NCI-H187 (cell line): ENCODE measurements around the gene ARSH.
"Not testable (repeated sequence)": the region's sequence is repeated elsewhere in the genome, so short reads cannot be mapped to it uniquely, and the experiment has no call there.

ENCODE experiments used
- DNase-seq, 2 experiments: peaks; one replicate each; lab custom pipeline; 2025; lab: John Stamatoyannopoulos, UW

ARSH gene

GRCh38 chrX:3037218-3037617, 30.9 kb downstream of the ARSH start:
- no peak for DNase-seq

DNA sequence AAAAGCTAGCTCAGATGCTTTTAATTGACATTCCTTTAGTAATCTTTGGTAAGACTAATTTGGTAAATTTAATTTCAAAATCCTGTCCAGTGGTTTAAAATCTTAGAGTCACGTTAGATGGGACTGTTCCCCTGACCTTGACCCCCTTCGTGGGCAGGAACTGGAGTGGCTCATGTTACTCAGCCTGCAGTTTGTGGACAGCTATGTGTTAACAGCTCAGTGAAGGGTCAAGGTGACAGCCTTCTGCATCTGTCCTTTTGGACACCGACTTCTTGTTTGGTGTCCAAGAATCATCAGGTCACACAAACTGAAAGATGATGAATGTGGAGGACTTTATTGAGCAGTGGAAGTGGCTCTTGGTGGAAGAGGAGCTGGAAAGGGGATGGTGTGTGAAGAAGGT, 37.9 kb downstream of the ARSH start:
- no peak for DNase-seq

- DNase-seq: no peak
These were observed 38.3 kb downstream of the ARSH start for GRCh38 chrX:3044671-3045070.

- no peak for DNase-seq
These were observed 40.2 kb downstream of the ARSH start for GRCh38 chrX:3046253-3047240.

- DNase-seq: not testable (repeated sequence)
These were observed 44.3 kb downstream of the ARSH start for GRCh38 chrX:3050523-3051175.

DNA sequence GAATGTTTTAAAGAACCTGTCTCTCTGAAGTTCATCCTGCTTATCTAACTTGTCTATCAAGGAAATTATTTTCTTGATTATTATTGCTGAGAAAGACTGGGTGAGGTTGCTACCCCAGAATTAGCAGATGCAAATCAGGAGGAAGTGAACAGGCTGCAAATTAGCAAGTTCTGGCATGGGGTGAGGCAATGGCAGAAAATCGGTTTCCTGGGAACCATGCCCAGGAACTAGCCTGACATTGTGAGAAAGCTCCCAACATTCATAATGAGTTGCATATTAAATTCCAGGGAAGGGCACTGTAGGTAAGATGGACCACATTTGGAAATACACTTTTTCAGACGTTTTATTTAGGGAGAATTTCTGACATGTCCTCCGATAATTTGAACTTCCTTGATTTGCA, 46.5 kb downstream of the ARSH start:
- DNase-seq: no peak

- no peak for DNase-seq
These were observed 60.2 kb downstream of the ARSH start for GRCh38 chrX:3066555-3066954.

DNA sequence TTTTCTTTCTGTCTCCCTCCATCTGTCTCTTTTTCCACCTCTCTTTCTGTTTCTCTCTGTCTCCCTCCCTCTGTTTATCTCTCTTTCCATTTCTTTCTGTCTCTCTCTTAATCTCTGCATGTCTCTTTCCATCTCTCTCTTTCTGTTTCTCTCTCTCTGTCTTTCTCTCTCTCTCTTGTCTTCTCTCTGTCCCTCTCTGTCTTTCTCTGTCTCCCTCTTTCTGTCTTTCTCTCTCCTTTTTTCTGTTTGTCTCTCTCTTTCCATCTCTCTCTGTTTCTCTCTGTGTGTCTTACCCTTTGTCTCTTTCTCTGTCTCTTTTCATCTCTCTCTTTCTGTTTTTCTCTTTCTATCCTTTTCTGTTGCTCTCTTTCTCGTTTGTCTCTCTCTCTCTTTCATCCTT, 69.6 kb downstream of the ARSH start:
- no peak for DNase-seq

DNA sequence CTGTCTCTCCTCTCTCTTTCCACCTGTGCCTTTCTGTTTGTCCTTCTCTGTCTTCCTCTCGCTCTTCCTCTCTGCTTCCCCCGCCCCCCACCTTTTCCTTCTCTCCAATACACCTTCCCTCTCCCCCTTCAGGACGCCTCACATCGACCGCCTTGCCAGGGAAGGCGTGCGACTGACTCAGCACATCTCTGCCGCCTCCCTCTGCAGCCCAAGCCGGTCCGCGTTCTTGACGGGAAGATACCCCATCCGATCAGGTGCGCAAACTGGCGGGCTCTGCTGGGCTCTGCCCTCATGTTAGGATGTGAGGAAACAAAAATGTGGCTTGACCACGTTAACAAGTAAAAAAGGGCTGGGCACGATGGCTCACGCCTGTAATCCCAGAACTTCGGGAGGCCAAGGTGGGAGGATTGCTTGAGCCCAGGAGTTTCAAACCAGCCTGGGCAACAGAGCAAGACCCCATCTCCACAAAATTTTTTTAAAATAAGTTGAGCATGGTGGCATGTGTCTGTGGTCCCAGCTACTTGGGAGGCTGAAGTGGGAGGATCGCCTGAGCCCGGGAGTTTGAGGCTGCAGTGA, 70.2 kb downstream of the ARSH start:
- DNase-seq: no peak
